Neural crest cell (in vitro differentiated cells): ENCODE measurements around the gene KDM2A. TPM values are rescaled to one million over a fixed set of nuclear protein-coding genes. Genes with fewer than 3 reads are reported as not detected.

Source experiments
- DNase-seq: peaks from one replicate; pipeline ENCODE4 v3.0.0; 2021; ENCODE audit warnings: low read depth, mixed read lengths, low spot score
- H3K27ac Mint-ChIP-seq: one replicate; pipeline ENCODE4 v1.8.0; 2021; ENCODE audit warnings: mild to moderate bottlenecking, mixed read lengths; ENCODE audit not compliant: unreplicated experiment
- H3K27me3 Mint-ChIP-seq: 2 replicates; pipeline ENCODE4 v1.8.0; 2021; ENCODE audit warnings: low read depth, mild to moderate bottlenecking, mixed read lengths
- H3K36me3 Mint-ChIP-seq: 2 replicates; pipeline ENCODE4 v1.8.0; 2021; ENCODE audit warnings: low read depth, mild to moderate bottlenecking, mixed read lengths
- H3K4me1 Mint-ChIP-seq: 2 replicates; pipeline ENCODE4 v1.8.0; 2021; ENCODE audit warnings: mixed read lengths
- H3K4me3 Mint-ChIP-seq: one replicate; pipeline ENCODE4 v1.8.0; 2021; ENCODE audit warnings: mild to moderate bottlenecking, mixed read lengths
- H3K9me3 Mint-ChIP-seq: 2 replicates; pipeline ENCODE4 v1.8.0; 2021; ENCODE audit warnings: mixed read lengths
- CTCF ChIP-seq: fragments of 200-600 bp; sonication (generic); conservative IDR thresholded peaks from 2 replicates; pipeline ENCODE4 v1.5.0; 2021; ENCODE audit warnings: antibody characterized with exemption, mild to moderate bottlenecking
- total RNA-seq: library from RNA; stranded (reverse); gene quantifications from 2 replicates; pipeline ENCODE4 v1.2.1, GENCODE V29; 2021

KDM2A gene
- total RNA-seq, 1 donor from 2014 or later, result 67.4 TPM

GRCh38 chr11:67301951-67302516, 183.0 kb downstream of the KDM2A start:
- H3K4me1 Mint-ChIP-seq, result peaks cover 8% of the 10 kb centered on the region
- no peaks in the 10 kb centered on the region for H3K9me3 Mint-ChIP-seq
- peak overlapping the region; percentile 74 for H3K4me3 Mint-ChIP-seq
- TF ChIP-seq CTCF, result no peak
- peaks cover 8% of the 10 kb centered on the region for H3K36me3 Mint-ChIP-seq
- peaks cover 21% of the 10 kb centered on the region for H3K27me3 Mint-ChIP-seq
- no peak overlapping the region for H3K27ac Mint-ChIP-seq
- no peak for DNase-seq

- H3K4me3 Mint-ChIP-seq, result peak overlapping the region; percentile 74
- H3K27me3 Mint-ChIP-seq, result peaks cover 21% of the 10 kb centered on the region
- H3K36me3 Mint-ChIP-seq, result peaks cover 7% of the 10 kb centered on the region
- H3K27ac Mint-ChIP-seq, result no peak overlapping the region
- DNase-seq, result no peak
- TF ChIP-seq CTCF, result no peak
- H3K9me3 Mint-ChIP-seq, result no peaks in the 10 kb centered on the region
- H3K4me1 Mint-ChIP-seq, result peaks cover 8% of the 10 kb centered on the region
Observed at GRCh38 chr11:67302571-67303131, 183.6 kb downstream of the KDM2A start.

GRCh38 chr11:67303132-67303834, 184.2 kb downstream of the KDM2A start, which contains the start of gene SSH3:
TSS of gene SSH3 (plus strand) at chr11:67303530. CDS start at chr11:67303626, 96 bp downstream.
- H3K27me3 Mint-ChIP-seq, result peaks cover 21% of the 10 kb centered on the region
- no peak for DNase-seq
- no peak for TF ChIP-seq CTCF
- H3K4me1 Mint-ChIP-seq, result peaks cover 8% of the 10 kb centered on the region
- peaks cover 4% of the 10 kb centered on the region for H3K36me3 Mint-ChIP-seq
- peak within 1 kb of the TSS; percentile 74 for H3K4me3 Mint-ChIP-seq
- H3K27ac Mint-ChIP-seq, result no peak within 1 kb of the TSS
- no peaks in the 10 kb centered on the region for H3K9me3 Mint-ChIP-seq

GRCh38 chr11:67303835-67304411, 184.9 kb downstream of the KDM2A start:
- Mint-ChIP-seq H3K4me3 (no peak overlapping the region), H3K27ac (no peak overlapping the region), H3K36me3 (no peaks in the 10 kb centered on the region), H3K27me3 (peaks cover 21% of the 10 kb centered on the region), H3K4me1 (peaks cover 8% of the 10 kb centered on the region), H3K9me3 (no peaks in the 10 kb centered on the region)
- no peak for DNase-seq
- TF ChIP-seq CTCF, result no peak

- Mint-ChIP-seq H3K9me3 (no peaks in the 10 kb centered on the region), H3K27ac (peak overlapping the region; percentile 62), H3K4me3 (peak overlapping the region; percentile 54), H3K36me3 (no peaks in the 10 kb centered on the region), H3K27me3 (peaks cover 21% of the 10 kb centered on the region), H3K4me1 (peaks cover 8% of the 10 kb centered on the region)
- TF ChIP-seq CTCF, result no peak
- no peak for DNase-seq
Observed at GRCh38 chr11:67304511-67305113, 185.5 kb downstream of the KDM2A start.
